IMR-90 (cell line): ENCODE results near the gene FUT8. TPM values are rescaled to one million over a fixed set of nuclear protein-coding genes. Genes with fewer than 3 reads are reported as not detected.

Source experiments
- ATAC-seq: fragments of 200-7000 bp; cut with Tn5 transposase; 2 replicates; pipeline ENCODE4 v1.9.1; 2020; ENCODE audit warnings: low read depth, mild to moderate bottlenecking, moderate library complexity
- BruUV-seq: library from RNA; stranded (reverse); fragments of 400-500 nt; replicated peaks from 2 replicates; lab custom pipeline; 2021; lab: Mats Ljungman, UMichigan
- CTCF ChIA-PET: fragments of 300-600 bp; formaldehyde crosslinking; extraction: SDS; loops from one replicate; lab custom pipeline; 2021; ENCODE audit warnings: antibody characterized with exemption; lab: Yijun Ruan, JAX
- POLR2A ChIA-PET: fragments of 300-600 bp; sonication (Branson Sonifier 250); formaldehyde crosslinking; loops from one replicate; lab custom pipeline; 2022; ENCODE audit warnings: antibody characterized with exemption; ENCODE audit not compliant: unreplicated experiment; lab: Charles Lee
- DNase-seq: peaks from one replicate; pipeline ENCODE4 v3.0.0; 2013
- H2AFZ ChIP-seq: replicated peaks from 2 replicates; pipeline ENCODE3; 2013; ENCODE audit warnings: low read length, mild to moderate bottlenecking; ENCODE audit not compliant: poor library complexity
- H2AK5ac ChIP-seq: 2 replicates; pipeline ENCODE4 v1.6.1; 2013; ENCODE audit warnings: low read depth, low read length, inconsistent platforms
- H2AK9ac ChIP-seq: replicated peaks from 2 replicates; pipeline ENCODE3; 2013; ENCODE audit warnings: mild to moderate bottlenecking, low read depth, low read length, moderate library complexity; ENCODE audit not compliant: poor library complexity
- H2BK120ac ChIP-seq: 2 replicates; pipeline ENCODE4 v1.6.1; 2013; ENCODE audit warnings: low read depth, low read length, inconsistent platforms
- H2BK15ac ChIP-seq: 3 replicates; pipeline ENCODE4 v1.6.1; 2013; ENCODE audit warnings: low read depth, low read length, inconsistent platforms
- H2BK20ac ChIP-seq: 2 replicates; pipeline ENCODE4 v1.6.1; 2013; ENCODE audit warnings: low read depth, mild to moderate bottlenecking, inconsistent platforms, low read length, moderate library complexity
- H2BK5ac ChIP-seq: 2 replicates; pipeline ENCODE4 v1.6.1; 2013; ENCODE audit warnings: mild to moderate bottlenecking, low read depth, low read length, inconsistent platforms; ENCODE audit not compliant: poor library complexity, severe bottlenecking
- H3K14ac ChIP-seq: replicated peaks from 2 replicates; pipeline ENCODE4 v1.6.1; 2013; ENCODE audit warnings: low read depth, low read length, inconsistent platforms
- H3K18ac ChIP-seq: 2 replicates; pipeline ENCODE4 v1.6.1; 2013; ENCODE audit warnings: low read depth, low read length, control low read depth
- H3K23ac ChIP-seq: 2 replicates; pipeline ENCODE4 v1.6.1; 2013; ENCODE audit warnings: low read depth, low read length, inconsistent platforms
- H3K27ac ChIP-seq: 2 replicates; pipeline ENCODE4 v1.5.1; 2013; ENCODE audit warnings: mild to moderate bottlenecking, control low read depth, low read length; ENCODE audit not compliant: insufficient read depth
- H3K27me3 ChIP-seq: 2 replicates; pipeline ENCODE4 v1.6.1; 2013; ENCODE audit warnings: low read length; ENCODE audit not compliant: control insufficient read depth, insufficient read depth
- H3K36me3 ChIP-seq: 2 replicates; pipeline ENCODE4 v1.6.1; 2013; ENCODE audit warnings: low read length, mixed read lengths; ENCODE audit not compliant: control insufficient read depth, insufficient read depth
- H3K4ac ChIP-seq: 2 replicates; pipeline ENCODE4 v1.6.1; 2013; ENCODE audit warnings: low read depth, low read length, inconsistent platforms
- H3K4me1 ChIP-seq: 2 replicates; pipeline ENCODE4 v1.6.1; 2013; ENCODE audit warnings: low read length, mixed read lengths; ENCODE audit not compliant: control insufficient read depth, insufficient read depth
- H3K4me2 ChIP-seq: 2 replicates; pipeline ENCODE4 v1.6.1; 2013; ENCODE audit warnings: low read depth, mild to moderate bottlenecking, control low read depth, low read length, moderate library complexity
- H3K4me3 ChIP-seq: 2 replicates; pipeline ENCODE4 v1.5.1; 2013; ENCODE audit warnings: low read depth, mild to moderate bottlenecking, control low read depth, low read length, moderate library complexity; ENCODE audit not compliant: insufficient read depth
- H3K56ac ChIP-seq: 2 replicates; pipeline ENCODE4 v1.6.1; 2013; ENCODE audit warnings: low read length, inconsistent platforms; ENCODE audit not compliant: insufficient read depth; ENCODE audit errors: extremely low read depth
- H3K79me1 ChIP-seq, 2 experiments: 2 replicates each; pipeline ENCODE4 v1.6.1; 2013; ENCODE audit warnings: low read length in 2 of 2, inconsistent platforms in 1 of 2, low read depth in 1 of 2
- H3K9ac ChIP-seq: 2 replicates; pipeline ENCODE4 v1.6.1; 2013; ENCODE audit warnings: low read depth, low read length, control low read depth
- H3K9me1 ChIP-seq: 2 replicates; pipeline ENCODE4 v1.6.1; 2013; ENCODE audit warnings: low read length, inconsistent platforms; ENCODE audit not compliant: insufficient read depth
- H3K9me3 ChIP-seq: 2 replicates; pipeline ENCODE4 v1.6.1; 2013; ENCODE audit warnings: low read length; ENCODE audit not compliant: control insufficient read depth, insufficient read depth
- H4K20me1 ChIP-seq: 2 replicates; pipeline ENCODE4 v1.6.1; 2013; ENCODE audit warnings: low read length, inconsistent platforms; ENCODE audit not compliant: insufficient read depth
- H4K5ac ChIP-seq: 2 replicates; pipeline ENCODE4 v1.6.1; 2013; ENCODE audit warnings: mild to moderate bottlenecking, low read depth, low read length, control low read depth
- H4K8ac ChIP-seq, 2 experiments: 2 replicates each; pipeline ENCODE4 v1.6.1; 2013; ENCODE audit warnings: low read depth in 2 of 2, low read length in 2 of 2, control low read depth in 1 of 2, inconsistent platforms in 1 of 2
- H4K91ac ChIP-seq: 2 replicates; pipeline ENCODE4 v1.6.1; 2013; ENCODE audit warnings: low read depth, low read length, inconsistent platforms; ENCODE audit not compliant: insufficient read depth
- CEBPB ChIP-seq: IDR thresholded peaks from 2 replicates; pipeline ENCODE4 v1.6.1; 2012; ENCODE audit warnings: low read depth, low read length, improper control_type of control experiment
- FOS ChIP-seq: fragments of 150-350 bp; IDR thresholded peaks from 2 replicates; pipeline ENCODE4 v1.6.1; 2016; ENCODE audit warnings: low read depth, low read length
- MAFK ChIP-seq: IDR thresholded peaks from 2 replicates; pipeline ENCODE4 v1.6.1; 2012; ENCODE audit warnings: low read depth, low read length, improper control_type of control experiment
- MAZ ChIP-seq: IDR thresholded peaks from 2 replicates; pipeline ENCODE4 v1.6.1; 2012; ENCODE audit warnings: low read depth, mild to moderate bottlenecking, low read length, improper control_type of control experiment, moderate library complexity, borderline replicate concordance
- MXI1 ChIP-seq: IDR thresholded peaks from 2 replicates; pipeline ENCODE4 v1.6.1; 2012; ENCODE audit warnings: low read depth, mild to moderate bottlenecking, low read length, moderate library complexity, borderline replicate concordance
- POLR2A ChIP-seq: IDR thresholded peaks from 2 replicates; pipeline ENCODE4 v1.6.1; 2012; ENCODE audit warnings: mild to moderate bottlenecking, low read depth, low read length
- RAD21 ChIP-seq: IDR thresholded peaks from 2 replicates; pipeline ENCODE4 v1.6.1; 2012; ENCODE audit warnings: low read length, improper control_type of control experiment
- RFX5 ChIP-seq: IDR thresholded peaks from 2 replicates; pipeline ENCODE4 v1.8.0; 2012; ENCODE audit warnings: low read depth, mild to moderate bottlenecking, low read length, moderate library complexity
- SMC3 ChIP-seq: fragments of 150-350 bp; IDR thresholded peaks from 2 replicates; pipeline ENCODE4 v1.6.1; 2016; ENCODE audit warnings: low read depth, mild to moderate bottlenecking, antibody characterized with exemption, low read length, moderate library complexity
- WGBS, 2 experiments: methylation state at CpG; one replicate each; pipeline versions ENCODE4 v1.1.5 to v1.1.7; 2013; ENCODE audit warnings: missing lambda C conversion rate in 2 of 2; ENCODE audit not compliant: insufficient read length in 1 of 2; ENCODE audit errors: extremely low coverage in 2 of 2; 5-methylcytosine and 5-hydroxymethylcytosine counted together
- dilution Hi-C: fragments of 300-500 bp; cut with HindIII; formaldehyde crosslinking; loops from one replicate; pipeline ENCODE4 v1.14.3; 2018; ENCODE audit warnings: low sequenced_read_pairs; ENCODE audit not compliant: unreplicated experiment
- in situ Hi-C: fragments of 300-500 bp; cut with MboI; formaldehyde crosslinking; loops from 3 replicates; pipeline ENCODE4 v1.14.3; 2019; ENCODE audit warnings: low sequenced_read_pairs, inconsistent platforms, mixed read lengths
- intact Hi-C: fragments of 100-400 bp; cut with micrococcal nuclease; formaldehyde crosslinking; loops from 2 replicates; pipeline ENCODE4 v1.10.0; 2022
- polyA plus RNA-seq, 3 experiments: library from polyadenylated mRNA; depleted of rRNA; stranded (reverse); fragments of >200 nt; gene quantifications; 2 replicates each; pipeline ENCODE4 v1.2.3, GENCODE V29; 2012; ENCODE audit warnings: low replicate concordance in 1 of 3
- total RNA-seq: library from RNA; depleted of rRNA; stranded (reverse); fragments of >200 nt; gene quantifications from 2 replicates; pipeline ENCODE4 v1.2.3, GENCODE V29; 2012
- TF ChIP-seq, protein P1 (sequence below): fragments of 150-350 bp; IDR thresholded peaks from 2 replicates; pipeline ENCODE4 v1.6.1; 2017; ENCODE audit warnings: mild to moderate bottlenecking, antibody characterized with exemption, low read length, low read depth

Gene FUT8
- total and polyA plus RNA-seq, 2 of the 4 experiments (the other 2 are of a cell fraction), result 15.6 to 72.9 TPM

DNA sequence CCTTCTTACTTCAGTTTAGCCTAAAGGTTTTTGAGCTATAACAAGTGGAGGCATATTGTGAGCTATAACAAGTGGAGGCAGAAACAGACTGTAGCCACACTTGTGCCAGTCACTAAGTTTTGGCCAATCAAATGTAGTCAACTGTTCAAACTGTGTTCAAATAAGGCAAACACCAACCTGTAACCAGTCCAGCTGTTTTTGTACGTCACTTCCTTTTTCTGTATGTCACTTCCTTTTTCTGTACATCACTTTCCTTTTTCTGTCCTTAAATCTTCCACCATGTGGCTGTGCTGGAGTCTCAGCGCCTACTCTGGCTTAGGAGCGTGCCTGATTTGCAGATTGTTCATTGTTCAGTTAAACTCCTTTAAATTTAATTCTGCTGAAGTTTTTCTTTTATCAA lies 79.7 kb downstream of the FUT8 start:
- Histone ChIP-seq H2BK120ac (no peak overlapping the region), H3K23ac (no peak overlapping the region), H3K9ac (no peak overlapping the region), H2BK20ac (no peak overlapping the region), H4K8ac (no peak overlapping the region), H3K36me3 (no peaks in the 10 kb centered on the region), H3K79me1 (peaks cover 7 to 16% of the 10 kb centered on the region in 2 experiments), H2BK15ac (no peak overlapping the region), H3K4ac (no peak overlapping the region), H2AK5ac (no peak overlapping the region), H2BK5ac (no peak overlapping the region), H4K91ac (no peak overlapping the region), H3K9me3 (no peaks in the 10 kb centered on the region), H2AFZ (no peak overlapping the region), H3K9me1 (no peaks in the 10 kb centered on the region), H3K27me3 (no peaks in the 10 kb centered on the region), H3K4me3 (no peak overlapping the region), H4K20me1 (no peaks in the 10 kb centered on the region), H3K4me2 (no peak overlapping the region), H3K4me1 (no peaks in the 10 kb centered on the region), H3K56ac (no peak overlapping the region), H3K18ac (no peak overlapping the region), H3K14ac (no peak overlapping the region), H2AK9ac (no peak overlapping the region), H3K27ac (no peak overlapping the region), H4K5ac (no peak overlapping the region)
- DNase-seq, result no peak
- ATAC-seq, result no peak
- TF ChIP-seq POLR2A, result no peak
- TF ChIP-seq, protein P1, sequence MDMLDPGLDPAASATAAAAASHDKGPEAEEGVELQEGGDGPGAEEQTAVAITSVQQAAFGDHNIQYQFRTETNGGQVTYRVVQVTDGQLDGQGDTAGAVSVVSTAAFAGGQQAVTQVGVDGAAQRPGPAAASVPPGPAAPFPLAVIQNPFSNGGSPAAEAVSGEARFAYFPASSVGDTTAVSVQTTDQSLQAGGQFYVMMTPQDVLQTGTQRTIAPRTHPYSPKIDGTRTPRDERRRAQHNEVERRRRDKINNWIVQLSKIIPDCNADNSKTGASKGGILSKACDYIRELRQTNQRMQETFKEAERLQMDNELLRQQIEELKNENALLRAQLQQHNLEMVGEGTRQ, result no peak
- TF ChIP-seq CEBPB, result no peak
- TF ChIP-seq MXI1, result no peak
- TF ChIP-seq FOS, result no peak
- TF ChIP-seq MAFK, result no peak
- no peak for TF ChIP-seq SMC3
- no peak for TF ChIP-seq MAZ
- no peak for TF ChIP-seq RFX5
- no peak for TF ChIP-seq RAD21
- no CpG with 5 or more reads among the region's 3 CpGs for WGBS, 2 experiments
- ChIA-PET CTCF (no interaction called here), POLR2A (no interaction called here)
- dilution Hi-C loops, result no loop called here
- intact Hi-C loops, result no loop called here
- in situ Hi-C loops, result no loop called here
- no TSS peak for BruUV-seq
